GM12878 (cell line): Measurements from ENCODE around the gene NAGA. TPM values are rescaled to one million over a fixed set of nuclear protein-coding genes. Genes with fewer than 3 reads are reported as not detected.

Source experiments
- ATAC-seq: fragments of 200-7000 bp; cut with Tn5 transposase; 3 replicates; pipeline ENCODE4 v1.9.1; 2020; ENCODE audit warnings: mild to moderate bottlenecking, moderate library complexity
- BruUV-seq: library from RNA; stranded (reverse); fragments of 400-500 nt; replicated peaks from 2 replicates; lab custom pipeline; 2021; lab: Mats Ljungman, UMichigan
- CTCF ChIA-PET: fragments of 300-600 bp; sonication (Branson Sonifier 250); formaldehyde crosslinking; extraction: SDS; loops from one replicate; lab custom pipeline; 2021; ENCODE audit warnings: inconsistent platforms; lab: Yijun Ruan, JAX
- POLR2A ChIA-PET: fragments of 350-600 bp; formaldehyde crosslinking; extraction: SDS; loops from one replicate; lab custom pipeline; 2021; ENCODE audit warnings: inconsistent platforms; lab: Charles Lee
- RAD21 ChIA-PET: fragments of 300-600 bp; sonication (Branson Sonifier 250); formaldehyde crosslinking; loops from one replicate; lab custom pipeline; 2023; ENCODE audit warnings: antibody characterized with exemption; ENCODE audit not compliant: unreplicated experiment; lab: Charles Lee
- SMC1A ChIA-PET: fragments of 300-600 bp; sonication (Branson Sonifier 250); formaldehyde crosslinking; loops from one replicate; lab custom pipeline; 2023; ENCODE audit not compliant: unreplicated experiment, uncharacterized antibody; lab: Charles Lee
- DNase-seq: peaks from one replicate; pipeline ENCODE4 v3.0.0-alpha.2; 2011; ENCODE audit warnings: low read depth, low spot score
- FAIRE-seq: peaks from 3 replicates; lab custom pipeline; 2011; peaks lifted over from hg19 to GRCh38; lab: Jason Lieb, UNC
- H2AFZ ChIP-seq: 2 replicates; pipeline ENCODE4 v1.6.0; 2011; ENCODE audit warnings: low read depth, low read length, control low read depth; ENCODE audit not compliant: control insufficient read depth
- H3K27ac ChIP-seq: 2 replicates; pipeline ENCODE4 v1.5.1; 2011; ENCODE audit warnings: control low read depth; ENCODE audit not compliant: control insufficient read depth, insufficient read depth
- H3K27me3 ChIP-seq, 2 experiments: replicated peaks in 1 of 2; 2 replicates each; pipeline versions ENCODE4 v1.6.0 to v1.6.1; 2011; ENCODE audit warnings: low read length in 1 of 2; ENCODE audit not compliant: control insufficient read depth in 2 of 2, insufficient read depth in 2 of 2
- H3K36me3 ChIP-seq, 2 experiments: 2 replicates each; pipeline ENCODE4 v1.5.1; 2011; ENCODE audit warnings: low read length in 1 of 2; ENCODE audit not compliant: control insufficient read depth in 2 of 2, insufficient read depth in 2 of 2
- H3K4me1 ChIP-seq: 2 replicates; pipeline ENCODE4 v1.6.1; 2011; ENCODE audit warnings: mild to moderate bottlenecking, low read length, moderate library complexity, mixed read lengths; ENCODE audit not compliant: control insufficient read depth, insufficient read depth
- H3K4me2 ChIP-seq: 2 replicates; pipeline ENCODE4 v1.6.0; 2011; ENCODE audit warnings: control low read depth; ENCODE audit not compliant: control insufficient read depth, insufficient read depth
- H3K4me3 ChIP-seq: fragments of 200-600 bp; sonication (generic); 2 replicates; pipeline ENCODE4 v1.5.1; 2016
- H3K79me2 ChIP-seq: 2 replicates; pipeline ENCODE4 v1.6.0; 2011; ENCODE audit warnings: low read length; ENCODE audit not compliant: control insufficient read depth, insufficient read depth
- H3K9ac ChIP-seq: 2 replicates; pipeline ENCODE4 v1.8.0; 2011; ENCODE audit warnings: low read length, control low read depth, mixed read lengths; ENCODE audit not compliant: control insufficient read depth, insufficient read depth
- H3K9me3 ChIP-seq: replicated peaks from 3 replicates; pipeline ENCODE4 v1.5.1; 2011; ENCODE audit warnings: mild to moderate bottlenecking, low read length; ENCODE audit not compliant: control insufficient read depth, insufficient read depth
- H4K20me1 ChIP-seq: 2 replicates; pipeline ENCODE4 v1.6.0; 2011; ENCODE audit not compliant: control insufficient read depth, insufficient read depth
- CHD4 ChIP-seq: fragments of 200-600 bp; sonication (generic); IDR thresholded peaks from 2 replicates; pipeline ENCODE4 v1.6.1; 2016; ENCODE audit warnings: mild to moderate bottlenecking
- EED ChIP-seq: sonication (generic); IDR thresholded peaks from 2 replicates; pipeline ENCODE4 v1.6.1; 2016; ENCODE audit warnings: antibody characterized with exemption, low read depth
- FOS ChIP-seq: IDR thresholded peaks from 3 replicates; pipeline ENCODE4 v1.6.1; 2011; ENCODE audit warnings: borderline replicate concordance; ENCODE audit not compliant: insufficient read length; ENCODE audit errors: extremely low read depth
- GATAD2B ChIP-seq: fragments of 450-650 bp; conservative IDR thresholded peaks from 2 replicates; pipeline ENCODE4 v1.6.1; 2017; ENCODE audit warnings: low read depth, mild to moderate bottlenecking, moderate library complexity
- MEF2B ChIP-seq: fragments of 450-650 bp; IDR thresholded peaks from 2 replicates; pipeline ENCODE4 v1.6.1; 2018; ENCODE audit warnings: mild to moderate bottlenecking, moderate library complexity; ENCODE audit not compliant: partially characterized antibody, poor library complexity, severe bottlenecking
- NFYB ChIP-seq: IDR thresholded peaks from 2 replicates; pipeline ENCODE4 v1.6.1; 2011; ENCODE audit warnings: low read depth, mild to moderate bottlenecking, low read length, improper control_type of control experiment, moderate library complexity; ENCODE audit not compliant: insufficient read depth
- STAT1 ChIP-seq: fragments of 450-650 bp; conservative IDR thresholded peaks from 2 replicates; pipeline ENCODE4 v1.6.1; 2014; ENCODE audit warnings: antibody characterized with exemption, mild to moderate bottlenecking
- TAF1 ChIP-seq: IDR thresholded peaks from 2 replicates; pipeline ENCODE4 v1.6.1; 2011; ENCODE audit warnings: mild to moderate bottlenecking, low read depth, low read length, borderline replicate concordance
- TBL1XR1 ChIP-seq: IDR thresholded peaks from 2 replicates; pipeline ENCODE4 v1.6.1; 2012; ENCODE audit warnings: low read depth, low read length, improper control_type of control experiment
- ZNF622 ChIP-seq: fragments of 450-650 bp; IDR thresholded peaks from 2 replicates; pipeline ENCODE4 v1.6.1; 2017; ENCODE audit warnings: mild to moderate bottlenecking, inconsistent platforms
- WGBS: methylation state at CpG from one replicate; pipeline ENCODE4 v1.1.6; 2016; ENCODE audit warnings: low lambda C conversion rate; ENCODE audit not compliant: insufficient replicate concordance, insufficient coverage; ENCODE audit errors: missing lambda C conversion rate; 5-methylcytosine and 5-hydroxymethylcytosine counted together
- in situ Hi-C: fragments of 300-500 bp; cut with MboI; formaldehyde crosslinking; loops from 9 replicates; pipeline ENCODE4 v1.14.3; 2018; ENCODE audit warnings: mixed read lengths
- intact Hi-C: fragments of 100-400 bp; cut with micrococcal nuclease; formaldehyde crosslinking; loops from one replicate; pipeline ENCODE4 v1.14.2; 2022; ENCODE audit not compliant: unreplicated experiment
- polyA plus RNA-seq, 11 experiments: library from polyadenylated mRNA; depleted of rRNA in 4 of 11; unstranded in 6 of 11; stranded (reverse) in 5 of 11; fragments of >200 nt; fragmentation: Nextera tagmentation in 4 of 11; fragmentation: Illumina TruSeq in 1 of 11; extraction: Ambion mirVana in 4 of 11; extraction: Trizol in 1 of 11; gene quantifications; 1 replicate in 1 of 11; 2 replicates in 10 of 11; pipeline versions ENCODE4 v1.2.1 to v1.2.3, GENCODE V29; 2011 to 2016; ENCODE audit warnings: inconsistent platforms in 2 of 11, missing spikeins in 2 of 11, low read depth in 1 of 11
- total RNA-seq, 4 experiments: library from RNA; depleted of rRNA in 3 of 4; stranded (reverse); fragments of >200 nt in 3 of 4; fragmentation: Illumina TruSeq in 1 of 4; extraction: Trizol in 1 of 4; gene quantifications; 2 replicates each; pipeline versions ENCODE4 v1.2.1 to v1.2.3, GENCODE V29; 2013 to 2021
- TF ChIP-seq, protein P1 (sequence below): IDR thresholded peaks from 2 replicates; pipeline ENCODE4 v1.6.1; 2012; ENCODE audit warnings: improper control_type of control experiment, low read depth, low read length; ENCODE audit not compliant: insufficient replicate concordance
- TF ChIP-seq, protein P2 (sequence below): fragments of 450-650 bp; IDR thresholded peaks from 2 replicates; pipeline ENCODE4 v1.6.1; 2018; ENCODE audit warnings: borderline replicate concordance, mild to moderate bottlenecking; ENCODE audit not compliant: partially characterized antibody
- TF ChIP-seq, protein P3 (sequence below): IDR thresholded peaks from 2 replicates; pipeline ENCODE4 v1.6.1; 2011; ENCODE audit warnings: borderline replicate concordance, low read depth, mild to moderate bottlenecking, moderate library complexity, mixed read lengths, low read length; ENCODE audit not compliant: insufficient read depth; ENCODE audit errors: extremely low read length
- TF ChIP-seq, protein P4 (sequence below): IDR thresholded peaks from 2 replicates; pipeline ENCODE4 v1.6.1; 2011; ENCODE audit warnings: low read depth, mild to moderate bottlenecking, low read length, moderate library complexity, borderline replicate concordance; ENCODE audit errors: extremely low read depth

Gene NAGA
- total and polyA plus RNA-seq, 10 of the 15 experiments (the other 5 are each of a cell fraction or from before 2014, with no cell fraction given) = 9.3 to 46.0 (median 33.2) TPM

DNA sequence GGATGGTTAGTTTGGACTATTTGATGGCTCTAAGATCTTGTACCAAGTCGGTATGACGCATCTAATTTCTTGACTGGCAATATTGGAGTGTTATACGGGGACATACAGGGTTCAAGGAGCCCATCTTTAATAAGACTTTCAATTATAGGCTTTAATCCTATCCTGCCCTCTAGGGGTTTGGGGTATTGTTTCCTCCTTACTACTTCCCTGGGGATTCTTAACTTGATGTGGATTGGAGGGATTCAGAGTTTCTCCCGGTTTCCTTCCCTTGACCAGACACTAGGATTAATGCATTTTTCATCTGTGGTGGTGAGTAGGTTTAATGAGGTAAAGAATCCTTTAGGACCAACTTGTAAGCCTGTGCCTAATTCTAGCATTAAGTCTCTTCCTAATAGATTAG, 41.2 kb upstream of the NAGA start:
- ChIA-PET CTCF (interaction anchor here (1.3 to 4.9 kb wide), 7 partner anchors 11 to 153 kb away, joined by 4 to 57 read pairs (median 5); partner anchors contain the start of genes NDUFA6 and SEPTIN3), SMC1A (interaction anchor here (1.0 to 4.7 kb wide), 8 partner anchors 21 to 415 kb away, joined by 3 to 33 read pairs (median 4); partner anchors contain the start of gene NDUFA6), POLR2A (no interaction called here), RAD21 (interaction anchor here (1.7 to 3.7 kb wide), 2 partner anchors 21 to 144 kb away, joined by 9 to 25 read pairs; partner anchors contain the start of gene NDUFA6)
- in situ Hi-C loops = no loop called here
- WGBS = 98% methylated on average over 4 of the region's 4 CpGs
- peaks cover 11% of the 10 kb centered on the region; the same call in 2 of the 3 replicates for H3K9me3 ChIP-seq
- H3K79me2 ChIP-seq = no peaks in the 10 kb centered on the region
- H2AFZ ChIP-seq = no peak overlapping the region
- H3K4me3 ChIP-seq = no peak overlapping the region
- no peak for FAIRE-seq
- H3K36me3 ChIP-seq = no peaks in the 10 kb centered on the region
- intact Hi-C loops = loop anchor here (5.0 kb wide), 1 partner anchor 159 kb away; the partner anchor contains the start of gene SMIM45
- H3K9ac ChIP-seq = no peak overlapping the region
- no peak for ATAC-seq
- no peaks in the 10 kb centered on the region for H3K27me3 ChIP-seq
- no peak overlapping the region for H3K27ac ChIP-seq
- no peaks in the 10 kb centered on the region for H3K4me1 ChIP-seq
- no TSS peak for BruUV-seq
- no peak overlapping the region for H3K4me2 ChIP-seq
- no peaks in the 10 kb centered on the region for H4K20me1 ChIP-seq
- no peak for DNase-seq
- no peak for TF ChIP-seq MEF2B
- TF ChIP-seq, protein P1, sequence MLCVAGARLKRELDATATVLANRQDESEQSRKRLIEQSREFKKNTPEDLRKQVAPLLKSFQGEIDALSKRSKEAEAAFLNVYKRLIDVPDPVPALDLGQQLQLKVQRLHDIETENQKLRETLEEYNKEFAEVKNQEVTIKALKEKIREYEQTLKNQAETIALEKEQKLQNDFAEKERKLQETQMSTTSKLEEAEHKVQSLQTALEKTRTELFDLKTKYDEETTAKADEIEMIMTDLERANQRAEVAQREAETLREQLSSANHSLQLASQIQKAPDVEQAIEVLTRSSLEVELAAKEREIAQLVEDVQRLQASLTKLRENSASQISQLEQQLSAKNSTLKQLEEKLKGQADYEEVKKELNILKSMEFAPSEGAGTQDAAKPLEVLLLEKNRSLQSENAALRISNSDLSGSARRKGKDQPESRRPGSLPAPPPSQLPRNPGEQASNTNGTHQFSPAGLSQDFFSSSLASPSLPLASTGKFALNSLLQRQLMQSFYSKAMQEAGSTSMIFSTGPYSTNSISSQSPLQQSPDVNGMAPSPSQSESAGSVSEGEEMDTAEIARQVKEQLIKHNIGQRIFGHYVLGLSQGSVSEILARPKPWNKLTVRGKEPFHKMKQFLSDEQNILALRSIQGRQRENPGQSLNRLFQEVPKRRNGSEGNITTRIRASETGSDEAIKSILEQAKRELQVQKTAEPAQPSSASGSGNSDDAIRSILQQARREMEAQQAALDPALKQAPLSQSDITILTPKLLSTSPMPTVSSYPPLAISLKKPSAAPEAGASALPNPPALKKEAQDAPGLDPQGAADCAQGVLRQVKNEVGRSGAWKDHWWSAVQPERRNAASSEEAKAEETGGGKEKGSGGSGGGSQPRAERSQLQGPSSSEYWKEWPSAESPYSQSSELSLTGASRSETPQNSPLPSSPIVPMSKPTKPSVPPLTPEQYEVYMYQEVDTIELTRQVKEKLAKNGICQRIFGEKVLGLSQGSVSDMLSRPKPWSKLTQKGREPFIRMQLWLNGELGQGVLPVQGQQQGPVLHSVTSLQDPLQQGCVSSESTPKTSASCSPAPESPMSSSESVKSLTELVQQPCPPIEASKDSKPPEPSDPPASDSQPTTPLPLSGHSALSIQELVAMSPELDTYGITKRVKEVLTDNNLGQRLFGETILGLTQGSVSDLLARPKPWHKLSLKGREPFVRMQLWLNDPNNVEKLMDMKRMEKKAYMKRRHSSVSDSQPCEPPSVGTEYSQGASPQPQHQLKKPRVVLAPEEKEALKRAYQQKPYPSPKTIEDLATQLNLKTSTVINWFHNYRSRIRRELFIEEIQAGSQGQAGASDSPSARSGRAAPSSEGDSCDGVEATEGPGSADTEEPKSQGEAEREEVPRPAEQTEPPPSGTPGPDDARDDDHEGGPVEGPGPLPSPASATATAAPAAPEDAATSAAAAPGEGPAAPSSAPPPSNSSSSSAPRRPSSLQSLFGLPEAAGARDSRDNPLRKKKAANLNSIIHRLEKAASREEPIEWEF = no peak
- TF ChIP-seq STAT1 = no peak
- TF ChIP-seq, protein P2, sequence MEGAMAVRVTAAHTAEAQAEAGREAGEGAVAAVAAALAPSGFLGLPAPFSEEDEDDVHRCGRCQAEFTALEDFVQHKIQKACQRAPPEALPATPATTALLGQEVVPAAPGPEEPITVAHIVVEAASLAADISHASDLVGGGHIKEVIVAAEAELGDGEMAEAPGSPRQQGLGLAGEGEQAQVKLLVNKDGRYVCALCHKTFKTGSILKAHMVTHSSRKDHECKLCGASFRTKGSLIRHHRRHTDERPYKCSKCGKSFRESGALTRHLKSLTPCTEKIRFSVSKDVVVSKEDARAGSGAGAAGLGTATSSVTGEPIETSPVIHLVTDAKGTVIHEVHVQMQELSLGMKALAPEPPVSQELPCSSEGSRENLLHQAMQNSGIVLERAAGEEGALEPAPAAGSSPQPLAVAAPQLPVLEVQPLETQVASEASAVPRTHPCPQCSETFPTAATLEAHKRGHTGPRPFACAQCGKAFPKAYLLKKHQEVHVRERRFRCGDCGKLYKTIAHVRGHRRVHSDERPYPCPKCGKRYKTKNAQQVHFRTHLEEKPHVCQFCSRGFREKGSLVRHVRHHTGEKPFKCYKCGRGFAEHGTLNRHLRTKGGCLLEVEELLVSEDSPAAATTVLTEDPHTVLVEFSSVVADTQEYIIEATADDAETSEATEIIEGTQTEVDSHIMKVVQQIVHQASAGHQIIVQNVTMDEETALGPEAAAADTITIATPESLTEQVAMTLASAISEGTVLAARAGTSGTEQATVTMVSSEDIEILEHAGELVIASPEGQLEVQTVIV = no peak
- no peak for TF ChIP-seq FOS
- TF ChIP-seq, protein P3, sequence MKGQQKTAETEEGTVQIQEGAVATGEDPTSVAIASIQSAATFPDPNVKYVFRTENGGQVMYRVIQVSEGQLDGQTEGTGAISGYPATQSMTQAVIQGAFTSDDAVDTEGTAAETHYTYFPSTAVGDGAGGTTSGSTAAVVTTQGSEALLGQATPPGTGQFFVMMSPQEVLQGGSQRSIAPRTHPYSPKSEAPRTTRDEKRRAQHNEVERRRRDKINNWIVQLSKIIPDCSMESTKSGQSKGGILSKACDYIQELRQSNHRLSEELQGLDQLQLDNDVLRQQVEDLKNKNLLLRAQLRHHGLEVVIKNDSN = no peak
- no peak for TF ChIP-seq EED
- TF ChIP-seq, protein P4, sequence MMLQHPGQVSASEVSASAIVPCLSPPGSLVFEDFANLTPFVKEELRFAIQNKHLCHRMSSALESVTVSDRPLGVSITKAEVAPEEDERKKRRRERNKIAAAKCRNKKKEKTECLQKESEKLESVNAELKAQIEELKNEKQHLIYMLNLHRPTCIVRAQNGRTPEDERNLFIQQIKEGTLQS = no peak
- TF ChIP-seq TBL1XR1 = no peak
- no peak for TF ChIP-seq TAF1
- no peak for TF ChIP-seq GATAD2B
- TF ChIP-seq CHD4 = no peak
- no peak for TF ChIP-seq ZNF622
- no peak for TF ChIP-seq NFYB
